ENCODE data around the gene NUP205. TPM values are rescaled to one million over a fixed set of nuclear protein-coding genes. Genes with fewer than 3 reads are reported as not detected.
"Not testable (repeated sequence)": the region's sequence is repeated elsewhere in the genome, so short reads cannot be mapped to it uniquely, and the experiment has no call there.

NUP205 gene
- total RNA-seq, 6 experiments from 2014 or later = 32.3 to 54.7 (median 49.9) TPM

DNA sequence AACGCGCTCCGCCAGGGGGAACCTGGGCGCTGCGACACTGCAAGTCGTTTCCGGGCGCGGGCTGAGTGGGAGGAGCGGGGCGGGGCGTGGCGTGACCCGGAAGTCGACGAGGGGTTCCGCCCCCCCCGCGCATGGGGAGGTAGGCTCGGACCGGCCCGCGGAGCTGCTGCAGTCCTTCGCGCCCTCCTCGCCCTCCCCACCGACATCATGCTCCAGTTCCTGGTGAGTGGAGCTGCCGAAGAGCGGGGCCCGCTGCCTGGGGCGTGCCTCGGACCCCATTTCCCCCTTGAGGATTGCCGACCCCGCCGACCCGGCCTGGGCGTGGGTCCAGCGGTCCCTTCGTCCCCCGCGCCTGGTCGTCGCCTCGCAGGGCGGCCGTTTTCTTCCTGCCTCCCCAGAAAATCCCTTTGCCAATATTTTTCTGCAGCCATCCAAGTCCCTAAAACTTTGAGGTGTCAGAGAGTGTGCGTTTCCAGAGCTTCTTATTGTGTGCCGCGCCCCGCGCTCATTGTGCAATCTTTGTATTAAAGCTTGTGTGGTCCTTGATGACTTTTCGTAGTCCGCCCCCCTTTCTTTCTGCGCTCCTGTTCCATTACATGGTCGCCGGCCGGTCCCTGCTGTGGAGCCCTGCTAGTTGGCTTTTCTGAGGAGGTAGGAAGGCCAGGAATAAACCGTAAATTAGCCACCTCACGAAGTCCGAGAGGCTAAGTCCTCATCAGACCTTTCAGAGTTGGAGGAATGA, 104.8 kb downstream of the NUP205 start, which contains the start of gene STMP1:
STMP1 (plus strand) TSS at position 142 of the 742 bp plus-strand sequence.
- Mint-ChIP-seq H3K4me3 (peak within 1 kb of the TSS; percentile 98), H3K9me3 (peaks cover 4% of the 10 kb centered on the region; the same call in 1 of the 2 replicates), H3K27ac (peak within 1 kb of the TSS; percentile 99), H3K4me1 (ENCODE audit: low read depth) (peaks cover 38% of the 10 kb centered on the region), H3K27me3 (ENCODE audit: insufficient read depth) (peaks cover 3% of the 10 kb centered on the region), H3K36me3 (ENCODE audit: low read depth) (peaks cover 30% of the 10 kb centered on the region)
- peak; percentile 91 for DNase-seq
- TF ChIP-seq, protein P1, sequence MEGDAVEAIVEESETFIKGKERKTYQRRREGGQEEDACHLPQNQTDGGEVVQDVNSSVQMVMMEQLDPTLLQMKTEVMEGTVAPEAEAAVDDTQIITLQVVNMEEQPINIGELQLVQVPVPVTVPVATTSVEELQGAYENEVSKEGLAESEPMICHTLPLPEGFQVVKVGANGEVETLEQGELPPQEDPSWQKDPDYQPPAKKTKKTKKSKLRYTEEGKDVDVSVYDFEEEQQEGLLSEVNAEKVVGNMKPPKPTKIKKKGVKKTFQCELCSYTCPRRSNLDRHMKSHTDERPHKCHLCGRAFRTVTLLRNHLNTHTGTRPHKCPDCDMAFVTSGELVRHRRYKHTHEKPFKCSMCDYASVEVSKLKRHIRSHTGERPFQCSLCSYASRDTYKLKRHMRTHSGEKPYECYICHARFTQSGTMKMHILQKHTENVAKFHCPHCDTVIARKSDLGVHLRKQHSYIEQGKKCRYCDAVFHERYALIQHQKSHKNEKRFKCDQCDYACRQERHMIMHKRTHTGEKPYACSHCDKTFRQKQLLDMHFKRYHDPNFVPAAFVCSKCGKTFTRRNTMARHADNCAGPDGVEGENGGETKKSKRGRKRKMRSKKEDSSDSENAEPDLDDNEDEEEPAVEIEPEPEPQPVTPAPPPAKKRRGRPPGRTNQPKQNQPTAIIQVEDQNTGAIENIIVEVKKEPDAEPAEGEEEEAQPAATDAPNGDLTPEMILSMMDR (IDR thresholded peaks at IDR 0.05) = peak; percentile 86

DNA sequence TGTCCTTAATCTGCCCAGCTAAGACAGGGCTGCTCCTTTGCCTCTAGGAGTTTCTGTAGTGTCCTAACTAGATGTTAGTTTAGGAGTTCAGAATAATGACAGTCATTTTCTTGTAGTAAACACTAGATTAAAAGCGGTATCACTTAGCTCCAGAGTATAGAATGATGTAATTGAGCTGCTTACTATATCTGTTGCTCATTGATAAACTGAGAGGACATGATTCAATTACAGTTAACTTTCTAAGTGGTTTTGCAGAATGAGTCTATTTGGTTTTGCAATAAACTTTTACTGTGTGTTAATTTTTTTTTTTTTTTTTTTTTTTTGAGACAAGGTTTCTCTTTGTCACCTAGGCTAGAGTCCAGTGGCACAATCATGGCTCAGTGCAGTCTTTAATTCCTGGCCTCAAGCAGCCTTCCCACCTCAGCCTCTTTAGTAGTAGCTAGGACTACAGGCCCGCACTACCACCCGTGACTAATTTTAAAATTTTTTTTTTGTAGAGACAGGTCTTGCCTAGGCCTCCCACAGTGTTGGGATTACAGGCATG, 106.4 kb downstream of the NUP205 start:
- H3K36me3 Mint-ChIP-seq (ENCODE audit: low read depth) = peaks cover 44% of the 10 kb centered on the region
- peaks cover 46% of the 10 kb centered on the region for H3K4me1 Mint-ChIP-seq (ENCODE audit: low read depth)
- DNase-seq = no peak
- peak overlapping the region; percentile 98 for H3K4me3 Mint-ChIP-seq
- peak overlapping the region; percentile 99 for H3K27ac Mint-ChIP-seq
- TF ChIP-seq, protein P1 (IDR thresholded peaks at IDR 0.05) = no peak
- peaks cover 4% of the 10 kb centered on the region; the same call in 1 of the 2 replicates for H3K9me3 Mint-ChIP-seq
- peaks cover 3% of the 10 kb centered on the region for H3K27me3 Mint-ChIP-seq (ENCODE audit: insufficient read depth)

DNA sequence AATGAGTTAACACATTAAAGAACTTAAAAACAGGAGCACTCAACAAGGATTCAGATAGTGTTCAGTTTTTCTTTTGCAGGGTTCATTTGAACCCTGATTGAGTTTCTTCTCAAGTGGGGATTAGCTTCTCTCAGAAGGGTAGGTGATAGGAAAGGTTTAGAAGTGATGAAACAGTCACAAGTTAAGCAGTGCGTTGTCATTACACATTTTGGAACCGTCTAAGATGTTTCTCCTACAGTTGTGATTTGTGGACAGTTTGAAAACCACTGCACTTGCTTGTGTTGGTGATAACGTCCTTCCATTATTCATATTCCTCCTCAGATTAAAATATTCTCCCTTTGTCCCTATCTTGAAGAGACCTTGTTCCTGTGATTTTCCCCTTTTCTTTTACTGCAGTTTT, 107.3 kb downstream of the NUP205 start:
- Mint-ChIP-seq H3K27me3 (ENCODE audit: insufficient read depth) (peaks cover 3% of the 10 kb centered on the region), H3K4me3 (peak overlapping the region; percentile 98; the same call in 1 of the 2 replicates), H3K27ac (peak overlapping the region; percentile 99), H3K9me3 (peaks cover 4% of the 10 kb centered on the region; the same call in 1 of the 2 replicates), H3K36me3 (ENCODE audit: low read depth) (peaks cover 44% of the 10 kb centered on the region), H3K4me1 (ENCODE audit: low read depth) (peaks cover 55% of the 10 kb centered on the region)
- DNase-seq = no peak
- TF ChIP-seq, protein P1 (IDR thresholded peaks at IDR 0.05) = no peak

DNA sequence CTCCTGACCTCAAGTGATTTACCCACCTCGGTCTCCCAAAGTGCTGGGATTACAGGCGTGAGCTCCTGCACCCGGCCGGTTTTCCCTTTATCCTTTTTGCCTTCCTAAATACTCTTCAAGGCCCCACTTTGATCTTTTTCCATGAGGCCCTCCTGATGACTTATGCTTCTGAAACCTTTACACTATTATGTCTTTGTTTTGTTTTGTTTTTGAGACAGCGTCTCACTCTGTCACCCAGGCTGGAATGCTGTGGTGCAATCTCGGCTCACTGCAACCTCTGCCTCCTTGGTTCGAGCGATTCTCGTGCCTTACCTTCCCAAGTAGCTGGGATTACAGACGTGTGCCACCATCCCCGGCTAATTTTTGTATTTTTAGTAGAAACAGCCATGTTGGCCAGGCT, 108.4 kb downstream of the NUP205 start:
- no peak overlapping the region; the same call in 1 of the 2 replicates for H3K4me3 Mint-ChIP-seq

DNA sequence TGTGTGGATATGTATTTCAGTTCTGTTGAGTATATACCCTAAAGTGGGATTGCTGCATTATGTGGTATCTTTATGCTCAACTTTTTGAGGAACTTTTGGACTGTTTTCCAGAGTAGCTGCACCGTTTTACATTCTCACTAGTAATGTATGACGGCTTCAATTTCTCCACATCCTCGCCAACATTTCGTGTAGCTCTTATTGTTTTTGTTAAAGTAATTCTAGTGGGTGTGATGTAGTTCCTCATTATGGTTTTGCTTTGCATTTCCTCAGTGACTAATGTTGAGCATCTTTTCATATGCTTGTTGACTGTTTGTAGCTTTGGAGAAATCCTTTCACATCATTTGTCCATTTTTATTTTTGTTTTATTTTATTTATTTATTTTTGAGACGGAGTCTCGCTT, 109.1 kb downstream of the NUP205 start:
- peaks cover 3% of the 10 kb centered on the region for H3K27me3 Mint-ChIP-seq (ENCODE audit: insufficient read depth)
- no peak for DNase-seq
- peaks cover 44% of the 10 kb centered on the region for H3K36me3 Mint-ChIP-seq (ENCODE audit: low read depth)
- H3K27ac Mint-ChIP-seq = peak overlapping the region; percentile 58; the same call in 1 of the 2 replicates
- no peak overlapping the region for H3K4me3 Mint-ChIP-seq
- TF ChIP-seq, protein P1 (IDR thresholded peaks at IDR 0.05) = no peak
- peaks cover 4% of the 10 kb centered on the region; the same call in 1 of the 2 replicates for H3K9me3 Mint-ChIP-seq
- peaks cover 69% of the 10 kb centered on the region for H3K4me1 Mint-ChIP-seq (ENCODE audit: low read depth)

More for the DNA sequence above, 108.4 kb downstream of the NUP205 start:
- Mint-ChIP-seq H3K27ac (peak overlapping the region; percentile 58), H3K36me3 (ENCODE audit: low read depth) (peaks cover 44% of the 10 kb centered on the region), H3K9me3 (peaks cover 4% of the 10 kb centered on the region; the same call in 1 of the 2 replicates), H3K4me1 (ENCODE audit: low read depth) (peaks cover 67% of the 10 kb centered on the region), H3K27me3 (ENCODE audit: insufficient read depth) (peaks cover 3% of the 10 kb centered on the region)
- no peak for DNase-seq
- TF ChIP-seq, protein P1 (IDR thresholded peaks at IDR 0.05) = no peak

DNA sequence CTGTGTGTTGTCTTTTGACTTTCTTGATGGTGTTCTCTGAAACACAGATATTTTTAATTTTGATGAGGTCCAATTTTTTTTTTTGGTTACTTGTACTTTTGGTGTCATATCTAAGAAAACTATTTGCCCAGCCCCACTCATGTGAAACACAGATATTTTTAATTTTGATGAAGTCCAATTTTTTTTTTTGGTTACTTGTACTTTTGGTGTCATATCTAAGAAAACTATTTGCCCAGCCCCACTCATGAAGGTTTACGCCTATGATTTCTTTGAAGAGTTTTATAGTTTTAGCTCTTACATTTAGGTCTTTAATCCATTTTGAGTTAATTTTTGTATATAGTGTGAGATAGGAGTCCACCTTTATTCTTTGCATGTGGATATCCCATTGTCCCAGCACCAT, 109.9 kb downstream of the NUP205 start:
- not testable (repeated sequence) for H3K4me3 Mint-ChIP-seq; H3K9me3 Mint-ChIP-seq; DNase-seq; H3K27me3 Mint-ChIP-seq (ENCODE audit: insufficient read depth); H3K27ac Mint-ChIP-seq
- peaks cover 73% of the 10 kb centered on the region for H3K4me1 Mint-ChIP-seq (ENCODE audit: low read depth)
- H3K36me3 Mint-ChIP-seq (ENCODE audit: low read depth) = peaks cover 44% of the 10 kb centered on the region

DNA sequence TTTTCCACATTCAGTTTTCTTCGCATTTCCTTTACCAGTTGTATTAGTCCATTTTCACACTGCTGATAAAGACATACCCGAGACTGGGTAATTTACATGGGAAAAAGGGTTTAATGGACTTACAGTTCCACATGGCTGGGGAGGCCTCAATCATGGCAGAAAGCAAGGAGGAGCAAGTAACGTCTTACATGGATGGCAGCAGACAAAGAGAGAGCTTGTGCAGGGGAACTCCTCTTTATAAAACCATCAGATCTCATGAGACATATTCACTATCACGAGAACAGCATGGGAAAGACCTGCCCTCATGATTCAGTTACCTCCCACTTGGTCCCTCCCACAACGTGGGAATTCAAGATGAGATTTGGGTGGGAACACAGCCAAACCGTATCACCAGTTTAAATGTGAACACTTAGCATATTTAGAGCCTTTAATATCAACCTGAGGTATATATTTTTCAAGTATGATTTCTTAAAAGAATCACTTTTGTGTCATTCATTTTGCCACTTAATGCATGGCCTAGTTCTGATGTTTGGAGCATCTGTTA, 111.2 kb downstream of the NUP205 start:
- Mint-ChIP-seq H3K27ac (peak overlapping the region; percentile 86), H3K4me1 (ENCODE audit: low read depth) (peaks cover 83% of the 10 kb centered on the region), H3K36me3 (ENCODE audit: low read depth) (peaks cover 37% of the 10 kb centered on the region)
- not testable (repeated sequence) for H3K9me3 Mint-ChIP-seq; H3K27me3 Mint-ChIP-seq (ENCODE audit: insufficient read depth); DNase-seq; H3K4me3 Mint-ChIP-seq
